Stimulated activated CD4-positive, alpha-beta T cell treated with anti-CD3 and anti-CD28 coated beads, TNF-alpha, amount 100 ng/mL, for 48 hours (primary cell): ENCODE results near the gene PLPP4.

Experiments
- DNase-seq, 3 donors: peaks; one replicate each; pipeline ENCODE4 v3.0.0-alpha.2; 2020; ENCODE audit warnings: low read depth in 3 of 3

Gene PLPP4

DNA sequence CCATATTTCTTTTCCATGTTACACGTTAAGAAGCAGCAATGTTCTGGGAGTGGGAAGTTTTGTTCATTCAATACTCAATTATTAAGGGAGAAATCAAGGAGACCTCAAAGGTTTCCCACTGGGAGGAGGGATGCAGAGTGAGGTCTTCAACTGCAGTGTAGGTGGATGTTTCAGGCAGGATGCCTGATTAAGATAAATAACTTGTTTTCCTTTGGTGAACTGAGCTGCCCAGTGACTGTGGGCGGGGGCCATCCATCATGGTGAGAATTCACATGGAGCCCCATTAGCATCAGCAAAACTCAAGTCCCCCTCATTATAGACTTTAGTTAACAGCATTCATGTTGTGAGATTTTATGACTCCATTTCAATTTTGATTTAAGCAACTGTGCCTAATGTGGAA, 121.1 kb downstream of the PLPP4 start:
- no peak for DNase-seq

DNA sequence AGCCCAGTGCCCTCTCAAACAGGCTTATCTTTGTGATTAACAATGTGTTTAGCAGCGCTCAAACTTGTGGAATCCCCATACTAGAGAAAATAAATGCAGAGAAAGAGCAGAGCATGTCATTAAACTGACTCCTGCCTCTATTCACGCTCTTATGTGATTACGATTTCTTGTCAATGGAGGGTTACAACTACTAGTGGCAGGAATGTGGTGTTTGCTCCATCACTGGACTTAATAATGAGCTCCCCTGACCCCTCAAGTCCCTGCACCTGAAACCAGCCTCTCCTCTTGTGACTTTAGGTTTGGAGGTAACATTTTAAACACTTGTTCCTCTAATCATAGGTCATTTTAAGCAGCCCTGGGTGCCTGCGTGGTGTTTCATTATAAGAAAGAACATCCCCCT, 121.9 kb downstream of the PLPP4 start:
- DNase-seq: no peak

DNA sequence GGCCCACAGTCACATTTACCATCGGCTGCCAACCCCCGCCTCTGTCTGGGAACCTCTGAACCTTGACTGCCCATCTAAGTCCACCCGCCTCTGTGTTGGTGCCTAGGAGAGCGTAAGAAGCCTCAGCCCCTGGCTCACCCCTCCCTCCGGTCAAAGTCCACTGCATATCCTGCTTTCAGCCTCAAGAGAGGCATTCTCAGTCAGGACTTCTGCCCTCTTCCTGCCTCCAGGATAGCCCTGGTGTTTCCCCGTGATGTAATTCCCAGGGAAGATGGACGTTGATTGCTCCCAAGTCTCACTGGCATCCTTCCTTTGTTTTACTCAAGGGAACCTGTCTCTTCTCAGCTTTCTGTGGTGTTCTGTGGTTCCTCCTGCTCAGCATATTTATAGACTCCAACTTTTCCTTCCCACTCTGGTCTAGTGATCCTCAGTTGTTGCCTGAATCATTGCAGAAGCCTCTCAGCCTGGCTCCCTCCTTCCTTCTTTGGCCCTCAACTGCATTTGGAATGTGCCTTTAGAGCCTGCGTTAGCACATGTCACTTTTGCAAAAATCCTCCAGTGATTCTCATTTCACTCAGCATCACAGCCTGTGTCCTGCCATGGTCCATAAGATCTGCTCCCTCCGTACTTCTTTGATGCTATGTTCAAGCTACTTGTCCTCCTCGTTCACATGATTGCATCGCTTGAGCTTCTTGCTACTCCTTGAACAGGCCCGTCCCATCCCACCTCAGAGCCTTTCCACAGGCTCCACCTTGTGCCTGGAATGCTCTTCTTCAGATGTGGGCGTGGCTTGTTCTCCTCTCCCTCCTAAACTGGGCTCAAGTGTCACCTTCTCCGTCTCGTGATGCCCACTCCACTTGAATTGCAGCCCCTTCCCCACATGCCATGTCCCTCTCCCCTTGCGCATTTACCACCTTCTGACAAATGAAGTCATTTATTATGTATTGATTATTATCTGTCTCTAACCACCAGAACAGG, 124.2 kb downstream of the PLPP4 start:
- DNase-seq: no peak

DNA sequence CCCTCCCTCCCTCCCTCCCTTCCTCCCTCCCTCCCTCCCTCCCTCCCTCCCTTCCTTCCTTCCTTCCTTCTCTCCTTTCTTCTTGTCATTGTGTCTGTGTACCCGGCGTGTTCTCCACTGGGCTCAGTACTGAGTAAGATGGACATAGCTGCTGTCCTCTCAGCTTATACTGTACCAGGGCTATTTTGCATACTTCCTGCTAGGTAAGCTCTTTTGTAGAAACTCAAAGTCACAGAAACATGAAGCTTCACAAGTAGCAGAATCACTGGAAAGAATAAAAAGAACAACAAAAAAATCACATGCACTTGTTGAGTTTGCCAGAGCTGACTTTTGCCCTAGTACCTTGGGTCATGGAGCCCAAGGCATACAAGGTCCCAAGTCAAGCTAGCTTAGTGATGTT, 125.7 kb downstream of the PLPP4 start:
- DNase-seq: no peak

DNA sequence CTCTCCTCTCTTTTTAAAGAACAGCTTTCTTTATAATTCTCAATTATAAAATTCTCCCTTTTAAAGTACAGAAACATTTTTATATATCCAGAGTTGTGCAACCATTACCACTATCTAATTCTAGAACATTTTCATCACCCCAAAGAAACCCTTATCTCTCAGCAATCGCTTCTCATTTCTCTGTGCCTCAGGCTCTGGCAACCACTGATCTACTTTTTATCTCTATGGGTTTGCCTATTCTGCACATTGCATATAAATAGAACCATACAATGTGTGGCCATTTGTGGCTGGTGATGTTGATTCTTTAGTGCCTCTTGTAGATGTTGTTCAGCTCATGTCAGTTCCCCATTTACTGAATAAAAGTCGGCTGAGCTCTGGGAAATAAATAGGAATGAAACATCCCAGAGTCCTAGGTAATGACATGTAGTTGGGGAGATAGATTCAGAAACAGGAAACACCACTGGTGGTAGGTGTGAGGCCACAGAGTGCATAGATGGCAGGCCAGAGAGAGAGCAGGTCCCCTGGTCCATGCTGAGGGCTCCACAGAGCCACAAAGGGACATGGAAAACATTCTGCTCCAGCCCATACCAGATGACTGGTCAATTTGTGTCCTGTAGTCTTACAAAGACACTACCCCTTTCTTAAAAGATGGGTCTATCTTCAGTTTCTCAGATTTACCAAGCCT, 126.5 kb downstream of the PLPP4 start:
- no peak for DNase-seq

DNA sequence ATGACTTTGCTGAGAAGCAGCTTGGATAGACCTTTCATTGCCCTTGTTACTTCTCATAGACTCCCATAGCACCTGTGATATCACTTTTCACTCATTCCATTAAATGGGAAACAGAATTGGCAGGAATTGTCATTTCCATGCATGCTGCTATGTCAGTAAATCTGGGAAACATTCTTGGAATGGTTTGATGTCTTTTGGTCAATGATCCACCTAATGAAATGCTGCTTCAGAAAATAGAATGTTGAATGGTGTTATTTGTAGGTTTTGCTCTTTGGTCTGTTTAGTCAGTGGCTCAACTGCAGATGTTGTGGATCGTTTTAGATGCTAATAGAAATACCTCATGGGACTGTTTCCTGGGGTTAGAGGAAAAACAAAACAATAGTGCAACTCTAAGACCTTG, 127.8 kb downstream of the PLPP4 start:
- DNase-seq: no peak

DNA sequence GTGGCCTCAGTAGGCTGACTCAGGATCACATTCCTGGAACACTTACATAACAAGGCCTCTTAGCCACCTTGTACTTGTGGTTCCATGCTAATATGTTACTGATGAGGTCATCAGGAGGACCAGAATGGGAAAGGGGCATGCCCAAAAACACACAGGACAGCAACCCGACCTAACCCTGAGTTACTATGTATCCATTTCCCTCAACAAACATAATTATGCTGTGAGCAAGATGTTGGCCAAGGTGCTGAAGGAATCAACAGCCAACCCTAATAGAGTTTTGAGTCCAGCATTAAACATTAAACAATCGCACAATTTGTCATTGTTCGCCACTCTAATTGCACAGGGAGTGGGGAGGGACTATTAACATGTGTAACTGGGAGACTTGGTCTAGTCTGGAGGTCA, 129.4 kb downstream of the PLPP4 start:
- no peak for DNase-seq

DNA sequence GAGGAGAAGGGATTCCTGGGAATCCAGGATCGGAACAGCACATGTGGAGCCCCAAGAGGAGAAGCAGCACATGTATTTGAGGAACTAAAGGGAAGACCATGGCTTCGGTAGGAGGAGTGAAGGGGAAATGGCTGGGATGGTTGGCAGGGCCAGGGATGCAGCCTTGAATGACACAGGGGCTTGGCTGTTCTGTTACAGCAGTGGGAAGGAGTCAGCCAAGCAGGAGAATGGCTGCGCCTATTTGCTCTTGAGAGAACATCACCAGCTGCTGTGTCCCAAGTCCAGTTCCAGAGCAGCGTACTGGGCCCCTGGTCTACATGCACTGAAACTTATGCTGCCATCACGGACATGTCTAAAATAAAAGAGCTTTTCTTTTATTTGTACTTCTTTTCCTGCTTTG, 130.0 kb downstream of the PLPP4 start:
- DNase-seq: no peak

DNA sequence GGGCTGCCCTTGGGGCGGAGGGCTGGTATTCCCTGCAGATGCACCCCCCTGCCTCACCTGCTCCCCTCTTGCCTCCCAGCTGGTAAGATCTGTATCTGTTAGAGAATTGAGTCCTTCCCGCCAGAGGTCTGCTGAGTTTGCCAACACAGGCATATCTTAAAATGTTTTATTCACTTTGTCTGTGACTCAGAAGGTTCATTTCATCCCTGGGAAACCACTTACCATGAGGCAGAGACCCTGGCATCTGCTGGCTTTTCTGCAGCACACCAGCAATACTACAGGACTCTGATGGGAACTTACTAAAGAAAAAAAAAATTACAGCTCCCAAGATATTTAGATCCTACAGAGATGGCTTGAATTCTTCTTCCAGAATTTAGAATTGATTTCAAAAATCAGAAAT, 131.3 kb downstream of the PLPP4 start:
- no peak for DNase-seq

DNA sequence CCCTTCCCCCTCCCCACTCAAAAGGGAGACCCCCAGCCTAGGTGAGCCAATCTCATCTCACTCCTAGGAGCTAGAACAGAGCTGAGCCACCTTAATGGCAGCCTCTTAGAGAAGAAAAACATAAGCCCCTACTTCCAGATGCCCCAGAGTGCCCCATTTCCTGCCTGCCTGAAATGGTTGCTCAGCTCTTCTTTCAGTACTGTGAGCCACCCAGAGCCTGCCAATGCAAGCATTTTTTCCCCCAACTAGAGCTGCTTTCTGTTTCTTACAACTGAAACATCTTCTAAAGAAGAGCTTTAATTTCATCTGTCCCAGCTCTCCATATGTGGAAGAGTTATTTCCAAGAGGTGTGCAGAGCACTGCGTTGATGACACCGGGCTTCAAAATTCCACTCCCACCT, 136.7 kb downstream of the PLPP4 start:
- no peak for DNase-seq

DNA sequence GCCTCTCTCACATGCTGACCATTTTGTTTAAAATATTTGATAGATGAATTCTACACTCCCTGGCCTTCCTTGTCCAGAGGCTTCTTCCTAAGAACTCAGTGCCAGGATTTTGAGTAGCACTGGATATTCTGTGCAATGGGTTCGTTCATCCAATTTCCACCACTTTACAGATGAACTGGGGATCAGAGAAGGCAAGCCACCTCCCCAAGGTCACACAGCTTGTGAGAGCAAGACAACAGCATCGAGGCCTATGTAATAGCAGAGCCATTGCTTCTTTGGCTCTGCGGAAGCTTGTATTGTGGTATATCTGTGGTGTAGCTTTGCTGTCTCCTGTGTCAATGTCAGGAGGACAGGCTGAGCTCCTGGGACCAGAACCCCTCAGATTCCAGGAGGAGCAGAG, 140.9 kb downstream of the PLPP4 start:
- DNase-seq: no peak

DNA sequence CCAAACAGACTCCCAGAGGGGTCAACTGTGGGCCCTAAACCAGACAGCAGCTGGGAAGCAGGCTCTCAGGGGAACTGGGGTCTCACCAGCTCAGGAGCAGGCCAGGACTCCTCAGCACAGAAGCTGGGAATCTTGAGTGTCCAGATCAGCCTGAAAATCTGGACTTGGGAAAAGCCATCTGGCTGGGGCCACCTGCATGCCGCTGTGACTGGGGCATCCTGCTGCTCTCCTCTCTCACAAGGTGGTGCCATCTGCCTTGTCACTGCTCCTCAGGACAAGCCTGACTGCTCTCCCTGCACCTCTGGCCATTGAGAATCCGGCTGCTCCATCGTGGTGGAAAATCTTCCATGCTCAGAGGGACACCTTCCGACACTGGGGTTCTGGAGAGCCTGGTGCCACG, 141.4 kb downstream of the PLPP4 start:
- DNase-seq: no peak

DNA sequence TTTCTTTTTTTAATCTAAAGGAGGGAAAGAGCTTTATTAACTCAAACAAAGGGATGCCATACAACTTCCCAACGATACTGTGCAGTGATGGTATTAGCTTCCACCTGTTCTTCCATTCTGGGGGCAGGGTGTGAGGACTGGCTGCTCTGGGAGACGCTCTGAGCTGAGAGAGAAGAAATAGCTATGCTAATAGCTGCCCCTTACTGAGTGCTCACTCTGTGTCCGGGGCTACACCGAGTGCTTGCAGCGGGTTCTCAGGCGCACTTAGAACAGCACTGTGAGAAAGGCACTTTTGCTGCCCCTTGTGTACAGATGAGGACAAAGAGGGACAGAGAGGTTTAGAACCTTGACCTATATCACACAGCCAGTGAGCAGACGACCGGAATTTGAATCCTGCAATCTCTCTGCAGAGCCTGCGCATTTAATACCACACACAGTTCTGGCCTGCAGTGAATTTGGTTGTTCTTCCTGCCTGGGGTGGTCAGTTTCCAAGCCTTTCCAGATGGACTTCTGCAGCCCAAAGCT, 142.2 kb downstream of the PLPP4 start:
- DNase-seq: no peak

DNA sequence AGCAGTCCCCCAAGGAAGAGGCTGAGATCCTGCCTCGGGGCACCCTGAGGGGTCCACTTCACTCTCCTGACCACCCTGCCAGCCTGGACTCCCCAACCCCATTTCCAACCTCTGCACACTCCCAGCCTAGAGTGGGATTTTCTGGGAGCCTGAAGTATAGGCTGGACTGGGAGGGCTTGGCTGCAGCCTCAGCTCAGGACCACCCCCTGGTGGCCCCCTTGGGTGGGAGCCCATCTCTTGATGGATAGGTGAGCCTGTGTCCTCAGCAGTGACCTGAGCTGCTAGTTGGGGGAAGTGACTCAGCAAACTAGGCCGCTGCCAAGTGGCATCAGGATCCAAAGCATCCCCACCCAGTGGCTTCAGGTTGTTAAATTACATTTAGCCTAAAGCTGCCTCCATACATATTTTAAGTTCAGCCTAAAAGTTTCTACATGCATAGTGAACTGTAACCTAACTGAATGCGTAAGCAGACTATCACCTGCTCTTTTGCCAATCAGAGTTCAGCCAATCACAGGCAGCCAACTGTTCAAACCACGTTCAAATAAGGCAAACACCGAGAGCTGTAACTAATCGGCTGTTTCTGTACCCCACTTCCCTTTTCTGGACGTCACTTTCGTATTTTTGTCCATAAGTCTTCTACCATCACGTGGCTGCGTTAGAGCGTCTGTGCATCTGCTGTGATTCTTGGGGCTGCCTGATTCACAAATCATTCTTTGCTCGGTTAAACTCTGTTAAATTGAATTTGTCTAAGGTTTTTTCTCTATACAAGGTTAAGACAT, 144.0 kb downstream of the PLPP4 start:
- DNase-seq: no peak

DNA sequence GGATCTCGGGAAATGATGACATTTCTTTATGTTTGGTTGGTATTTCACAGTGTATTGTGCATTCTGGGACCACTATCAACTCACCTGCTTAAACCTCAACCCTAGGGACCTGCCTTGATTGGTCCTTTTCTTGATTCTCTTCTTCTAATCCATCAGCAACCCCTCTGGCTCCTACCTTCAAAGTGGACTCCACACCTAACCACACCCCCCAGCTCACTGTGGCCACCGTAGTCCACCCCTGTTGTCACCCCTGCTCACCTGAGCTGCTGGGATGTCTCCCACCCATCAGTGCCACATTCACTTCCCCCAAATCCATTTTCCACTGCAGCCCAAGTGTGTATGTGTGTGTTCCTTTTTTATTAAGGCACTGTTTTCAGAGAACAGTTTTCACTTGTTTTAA, 145.0 kb downstream of the PLPP4 start:
- no peak for DNase-seq

DNA sequence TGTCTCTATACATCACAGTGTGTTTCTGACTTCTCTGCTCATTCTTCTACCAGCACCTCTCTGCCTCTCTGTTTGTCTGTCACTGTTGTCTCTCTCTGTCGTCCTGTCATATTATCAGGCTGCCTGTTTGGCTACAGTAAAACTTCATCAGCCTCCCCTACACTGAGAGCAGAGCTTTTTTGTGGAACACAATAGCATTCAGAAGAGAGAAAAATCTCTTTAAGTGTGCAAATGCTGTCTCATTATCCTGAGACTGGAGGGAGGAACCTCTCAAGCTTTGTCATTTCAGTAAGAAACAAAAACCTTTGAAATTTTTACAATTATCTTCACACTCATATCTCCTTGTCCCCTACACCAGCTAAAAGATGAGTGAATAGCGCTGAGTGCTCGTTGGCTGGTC, 148.4 kb downstream of the PLPP4 start:
- DNase-seq: no peak

DNA sequence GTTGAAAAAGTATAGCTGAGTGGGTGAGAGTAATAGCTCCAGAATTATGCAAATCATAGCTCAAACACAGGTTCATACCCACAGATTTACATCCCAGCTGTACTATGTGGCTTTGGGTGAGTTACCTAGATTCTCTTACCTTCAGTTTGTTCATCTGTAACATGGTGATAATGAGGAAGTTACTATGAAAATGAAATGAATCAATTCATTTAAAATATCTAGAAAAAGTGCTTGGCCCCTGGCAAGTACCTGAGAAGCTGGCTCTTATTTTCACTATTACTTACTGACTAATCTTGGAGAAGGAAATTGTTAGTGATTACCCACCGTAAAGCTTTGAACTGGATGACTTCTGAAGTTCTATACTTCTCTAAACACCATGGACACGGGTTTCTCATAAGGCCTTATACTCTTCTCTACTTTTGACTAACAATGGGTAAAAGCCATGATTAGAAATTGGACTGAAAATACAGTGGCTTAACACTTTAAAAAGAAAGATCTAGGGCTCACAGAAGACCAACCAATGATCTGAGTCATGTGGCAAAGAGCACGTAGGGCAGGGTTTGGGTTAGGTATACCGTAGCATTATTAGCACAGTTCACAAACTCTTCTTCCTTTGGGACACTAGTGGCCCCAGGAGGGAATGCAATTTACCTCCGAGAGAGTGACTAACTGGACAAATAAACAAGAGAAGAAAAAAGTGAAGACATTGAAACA, 149.2 kb downstream of the PLPP4 start:
- DNase-seq: no peak

DNA sequence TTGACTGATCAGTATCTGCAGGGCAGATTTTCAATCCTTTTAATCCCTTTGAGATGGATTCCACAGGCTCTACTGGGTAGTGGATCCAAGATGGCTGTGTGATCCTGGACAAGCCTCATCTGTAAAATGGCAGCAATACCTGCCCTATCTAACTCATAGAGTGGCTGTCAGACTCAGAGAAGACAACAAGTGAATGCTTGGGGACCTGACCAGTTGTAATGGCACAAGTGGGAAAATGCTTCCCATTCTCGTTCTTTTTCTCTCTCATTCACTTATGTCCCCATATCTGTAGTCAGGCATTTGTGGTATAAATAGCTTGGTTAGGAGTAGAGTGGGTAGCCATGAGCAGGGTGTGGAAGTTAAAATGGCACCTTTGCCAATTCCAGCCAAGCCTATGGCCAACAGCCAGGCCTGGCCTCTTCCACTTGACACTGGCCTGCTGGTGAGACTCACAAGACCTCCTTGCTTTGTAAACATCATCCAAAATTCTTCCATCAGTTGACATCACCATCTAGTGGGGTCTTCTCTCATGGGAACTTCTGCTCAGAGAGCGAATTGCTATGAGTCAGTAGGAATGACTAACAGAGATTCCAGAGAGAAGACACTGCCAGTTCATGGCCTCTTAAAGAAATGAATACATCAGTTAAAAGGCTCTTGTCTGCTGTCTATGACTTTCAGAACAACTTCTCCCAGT, 150.1 kb downstream of the PLPP4 start:
- no peak for DNase-seq

DNA sequence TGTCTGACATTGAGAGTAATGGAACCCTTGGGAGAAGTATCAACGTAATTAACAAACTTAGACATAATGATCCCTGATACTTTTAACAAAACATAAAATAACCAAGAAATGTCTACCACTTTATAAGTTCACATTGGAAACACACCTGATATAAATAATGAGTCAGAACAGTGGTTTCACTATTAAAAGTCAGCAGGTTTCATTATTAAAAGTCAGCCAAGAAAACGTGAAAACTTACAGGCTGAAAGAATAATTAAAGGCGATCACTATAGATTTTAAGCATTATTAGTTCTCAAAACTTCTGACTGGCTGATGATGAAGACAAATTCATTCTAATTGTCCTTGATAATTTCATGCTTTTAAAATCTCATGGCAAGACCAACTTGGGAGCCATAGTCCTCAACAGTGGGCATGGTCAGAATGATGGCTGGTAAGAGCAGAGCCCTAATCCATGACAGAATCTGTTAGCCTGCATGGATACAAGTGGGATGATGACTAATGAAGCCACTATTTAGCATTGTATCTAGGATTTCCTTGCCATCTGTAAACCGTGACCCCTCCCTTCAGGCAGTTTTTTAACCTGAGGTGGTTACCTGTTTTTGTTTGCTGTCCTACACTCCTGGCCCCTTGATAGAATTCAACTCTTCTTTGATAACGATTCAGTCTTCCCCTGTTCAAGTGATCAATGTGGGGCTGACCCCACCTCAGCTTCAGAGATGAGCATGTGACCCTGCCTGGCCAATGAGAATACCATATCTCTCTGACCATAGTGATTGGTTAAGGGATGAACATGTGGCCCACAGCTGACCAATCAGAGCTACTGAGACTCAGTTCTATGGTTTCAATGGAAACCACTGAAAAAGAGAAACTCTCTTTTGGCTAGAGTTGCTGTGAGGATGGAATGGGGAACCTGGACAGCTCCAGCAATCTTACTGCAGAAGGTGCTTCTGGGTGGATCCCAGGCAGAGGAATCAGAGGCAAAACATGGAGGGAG, 151.0 kb downstream of the PLPP4 start:
- DNase-seq: no peak

DNA sequence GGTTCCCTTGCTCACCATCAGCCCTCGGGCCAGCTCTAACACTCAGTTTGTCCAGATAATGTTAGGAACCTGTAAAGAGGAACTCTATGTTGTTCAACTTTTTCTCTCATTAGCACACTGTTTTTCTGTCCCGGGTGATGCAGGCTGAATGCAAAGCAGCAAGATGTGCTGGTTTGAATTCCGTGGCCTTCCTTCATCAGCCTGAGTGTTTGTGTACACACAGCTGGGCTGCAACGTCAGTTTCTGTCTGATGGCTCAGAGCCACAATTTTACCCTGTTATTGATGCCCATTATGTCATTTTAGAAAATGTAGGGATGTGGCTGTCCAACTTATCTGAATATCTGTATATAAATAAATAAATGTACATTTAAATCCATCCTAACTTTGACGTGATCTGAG, 152.0 kb downstream of the PLPP4 start:
- DNase-seq: no peak
